Measurements from ENCODE around the gene ERC2. TPM values are rescaled to one million over a fixed set of nuclear protein-coding genes. Genes with fewer than 3 reads are reported as not detected.

Gene ERC2
- total RNA-seq, 1 donor from 2014 or later, result 0.11 TPM

DNA sequence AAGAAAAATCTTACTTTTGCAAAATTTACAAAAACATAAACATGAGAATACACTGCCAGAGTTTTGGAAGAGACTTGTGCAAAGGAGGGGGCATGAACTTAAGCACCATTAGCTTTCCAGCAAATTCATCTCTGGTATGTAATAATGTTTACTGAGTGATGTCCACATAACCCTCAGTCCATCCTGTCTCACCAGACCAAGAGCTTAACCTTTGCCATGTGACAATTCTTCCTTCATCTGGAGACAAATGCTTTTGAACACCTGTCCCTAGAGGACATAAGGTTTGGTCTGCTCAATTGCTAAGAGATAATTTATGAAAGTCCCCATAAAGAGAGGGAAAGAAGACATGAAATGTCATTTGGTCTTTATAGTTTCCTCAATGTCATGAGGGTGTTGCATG is 412.3 kb downstream of the ERC2 start:
- Histone ChIP-seq H3K36me3 (no peaks in the 10 kb centered on the region), H3K4me1 (no peaks in the 10 kb centered on the region), H3K27me3 (no peaks in the 10 kb centered on the region), H3K27ac (no peak overlapping the region), H3K9me3 (no peaks in the 10 kb centered on the region), H3K4me3 (no peak overlapping the region)
- intact Hi-C loops (cut with DNase I), result no loop called here
- TF ChIP-seq, protein P1, sequence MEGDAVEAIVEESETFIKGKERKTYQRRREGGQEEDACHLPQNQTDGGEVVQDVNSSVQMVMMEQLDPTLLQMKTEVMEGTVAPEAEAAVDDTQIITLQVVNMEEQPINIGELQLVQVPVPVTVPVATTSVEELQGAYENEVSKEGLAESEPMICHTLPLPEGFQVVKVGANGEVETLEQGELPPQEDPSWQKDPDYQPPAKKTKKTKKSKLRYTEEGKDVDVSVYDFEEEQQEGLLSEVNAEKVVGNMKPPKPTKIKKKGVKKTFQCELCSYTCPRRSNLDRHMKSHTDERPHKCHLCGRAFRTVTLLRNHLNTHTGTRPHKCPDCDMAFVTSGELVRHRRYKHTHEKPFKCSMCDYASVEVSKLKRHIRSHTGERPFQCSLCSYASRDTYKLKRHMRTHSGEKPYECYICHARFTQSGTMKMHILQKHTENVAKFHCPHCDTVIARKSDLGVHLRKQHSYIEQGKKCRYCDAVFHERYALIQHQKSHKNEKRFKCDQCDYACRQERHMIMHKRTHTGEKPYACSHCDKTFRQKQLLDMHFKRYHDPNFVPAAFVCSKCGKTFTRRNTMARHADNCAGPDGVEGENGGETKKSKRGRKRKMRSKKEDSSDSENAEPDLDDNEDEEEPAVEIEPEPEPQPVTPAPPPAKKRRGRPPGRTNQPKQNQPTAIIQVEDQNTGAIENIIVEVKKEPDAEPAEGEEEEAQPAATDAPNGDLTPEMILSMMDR (IDR thresholded peaks at IDR 0.05), result no peak
- DNase-seq (ENCODE audit: low spot score in 2 of 2), result no peak

- H3K27me3 ChIP-seq, result no peaks in the 10 kb centered on the region
- no peaks in the 10 kb centered on the region for H3K4me1 ChIP-seq
- H3K4me3 ChIP-seq, result no peak overlapping the region
- no peaks in the 10 kb centered on the region for H3K9me3 ChIP-seq
- no peaks in the 10 kb centered on the region for H3K36me3 ChIP-seq
- intact Hi-C loops (cut with DNase I), result no loop called here
- no peak for DNase-seq (ENCODE audit: low spot score in 2 of 2)
- TF ChIP-seq, protein P1 (IDR thresholded peaks at IDR 0.05), result no peak
- no peak overlapping the region for H3K27ac ChIP-seq
Measured at GRCh38 chr3:56055546-56055945, 412.7 kb downstream of the ERC2 start.

- H3K9me3 ChIP-seq, result no peaks in the 10 kb centered on the region
- H3K27me3 ChIP-seq, result no peaks in the 10 kb centered on the region
- H3K4me3 ChIP-seq, result no peak overlapping the region
- H3K4me1 ChIP-seq, result no peaks in the 10 kb centered on the region
- DNase-seq (ENCODE audit: low spot score in 2 of 2), result no peak
- no peak overlapping the region for H3K27ac ChIP-seq
- intact Hi-C loops (cut with DNase I), result no loop called here
- no peaks in the 10 kb centered on the region for H3K36me3 ChIP-seq
- TF ChIP-seq, protein P1 (IDR thresholded peaks at IDR 0.05), result no peak
Measured at GRCh38 chr3:56054844-56055243, 413.4 kb downstream of the ERC2 start.

DNA sequence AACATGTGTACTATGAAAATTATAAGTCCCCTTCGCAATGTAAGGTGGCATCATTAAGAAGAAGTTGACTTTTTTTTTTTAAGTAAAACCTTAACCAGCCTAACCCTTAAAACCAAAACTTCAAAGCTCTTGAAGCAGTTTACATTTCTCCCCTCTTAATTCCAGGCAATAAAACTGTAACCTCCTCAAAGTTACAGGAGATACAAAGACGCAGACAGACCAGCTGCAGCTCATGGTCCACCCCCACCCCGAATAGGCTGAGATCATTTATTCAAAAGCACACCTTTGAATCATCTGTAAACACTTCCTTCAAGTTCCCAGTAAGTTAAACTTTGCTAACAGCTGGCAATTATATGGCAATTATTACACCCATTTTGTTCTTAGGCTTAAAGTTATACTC is 414.5 kb downstream of the ERC2 start:
- no peak overlapping the region for H3K27ac ChIP-seq
- no peak overlapping the region for H3K4me3 ChIP-seq
- no peaks in the 10 kb centered on the region for H3K27me3 ChIP-seq
- no peaks in the 10 kb centered on the region for H3K4me1 ChIP-seq
- no peaks in the 10 kb centered on the region for H3K9me3 ChIP-seq
- TF ChIP-seq, protein P1 (IDR thresholded peaks at IDR 0.05), result no peak
- intact Hi-C loops (cut with DNase I), result no loop called here
- no peaks in the 10 kb centered on the region for H3K36me3 ChIP-seq
- no peak for DNase-seq (ENCODE audit: low spot score in 2 of 2)

- TF ChIP-seq, protein P1 (IDR thresholded peaks at IDR 0.05), result no peak
- DNase-seq (ENCODE audit: low spot score in 2 of 2), result no peak
- no peaks in the 10 kb centered on the region for H3K4me1 ChIP-seq
- H3K36me3 ChIP-seq, result no peaks in the 10 kb centered on the region
- H3K27me3 ChIP-seq, result no peaks in the 10 kb centered on the region
- H3K27ac ChIP-seq, result no peak overlapping the region
- intact Hi-C loops (cut with DNase I), result no loop called here
- no peaks in the 10 kb centered on the region for H3K9me3 ChIP-seq
- no peak overlapping the region for H3K4me3 ChIP-seq
Measured at GRCh38 chr3:56052188-56052587, 416.1 kb downstream of the ERC2 start.

GRCh38 chr3:56051052-56051451 is 417.2 kb downstream of the ERC2 start:
- no peaks in the 10 kb centered on the region for H3K9me3 ChIP-seq
- DNase-seq (ENCODE audit: low spot score in 2 of 2), result no peak
- TF ChIP-seq, protein P1 (IDR thresholded peaks at IDR 0.05), result no peak

More at GRCh38 chr3:56051052-56051451, 417.2 kb downstream of the ERC2 start:
- Histone ChIP-seq H3K27ac (no peak overlapping the region), H3K4me1 (no peaks in the 10 kb centered on the region), H3K4me3 (no peak overlapping the region), H3K27me3 (no peaks in the 10 kb centered on the region), H3K36me3 (no peaks in the 10 kb centered on the region)
- intact Hi-C loops (cut with DNase I), result no loop called here
